HepG2 (cell line): Measurements from ENCODE around the gene PSMA2. TPM values are rescaled to one million over a fixed set of nuclear protein-coding genes. Genes with fewer than 3 reads are reported as not detected.

Experiments used
- DBP ChIP-seq: sonication (generic); formaldehyde crosslinking; IDR thresholded peaks from 2 replicates; pipeline ENCODE4 v1.4.0; 2020; ENCODE audit warnings: missing genetic modification reagents; ENCODE audit errors: not compliant biosample characterization
- JDP2 ChIP-seq: sonication (generic); formaldehyde crosslinking; IDR thresholded peaks from 2 replicates; pipeline ENCODE4 v1.8.1; 2022; ENCODE audit warnings: missing genetic modification reagents, borderline replicate concordance
- NFKBIZ ChIP-seq: IDR thresholded peaks from 2 replicates; pipeline ENCODE4 v1.6.1; 2018; ENCODE audit warnings: missing genetic modification reagents, missing compliant biosample characterization
- RAD51 ChIP-seq: fragments of 450-650 bp; IDR thresholded peaks from 2 replicates; pipeline ENCODE4 v1.6.1; 2016; ENCODE audit warnings: borderline replicate concordance
- RBM22 ChIP-seq: fragments of 200-400 bp; formaldehyde crosslinking; optimal IDR thresholded peaks from 2 replicates; pipeline ENCODE3; 2017; ENCODE audit warnings: mild to moderate bottlenecking, low read length, moderate library complexity
- SRSF9 ChIP-seq: fragments of 200-400 bp; formaldehyde crosslinking; IDR thresholded peaks from 2 replicates; pipeline ENCODE4 v1.6.1; 2018; ENCODE audit warnings: borderline replicate concordance, mild to moderate bottlenecking, low read depth, low read length; ENCODE audit not compliant: insufficient read depth, poor library complexity, severe bottlenecking
- ZMYM2 ChIP-seq: sonication (generic); formaldehyde crosslinking; IDR thresholded peaks from 2 replicates; pipeline ENCODE4 v1.8.0; 2022; ENCODE audit warnings: mild to moderate bottlenecking, missing genetic modification reagents
- ZNF556 ChIP-seq: sonication (generic); formaldehyde crosslinking; IDR thresholded peaks from 2 replicates; pipeline ENCODE4 v1.4.0; 2020; ENCODE audit warnings: mild to moderate bottlenecking, missing genetic modification reagents, borderline replicate concordance
- ZNF589 ChIP-seq: sonication (generic); formaldehyde crosslinking; conservative IDR thresholded peaks from 2 replicates; pipeline ENCODE4 v1.8.0; 2022; ENCODE audit warnings: mild to moderate bottlenecking, moderate library complexity, missing genetic modification reagents
- polyA plus RNA-seq, 8 experiments: library from polyadenylated mRNA; depleted of rRNA in 3 of 8; stranded (reverse) in 7 of 8; unstranded in 1 of 8; fragments of >200 nt; fragmentation: Illumina TruSeq in 4 of 8; extraction: Trizol in 4 of 8; gene quantifications; 2 replicates each; pipeline versions ENCODE4 v1.2.1 to v1.2.3, GENCODE V29; 2011 to 2016; ENCODE audit warnings: low read depth in 4 of 8, missing spikeins in 1 of 8, mixed read lengths in 1 of 8; ENCODE audit not compliant: insufficient read depth in 1 of 8
- total RNA-seq, 5 experiments: library from RNA; depleted of rRNA; stranded (reverse); fragments of >200 nt; fragmentation: Illumina TruSeq; extraction: Trizol; gene quantifications; 2 replicates each; pipeline ENCODE4 v1.2.3, GENCODE V29; 2016; ENCODE audit warnings: low read depth in 1 of 5
- TF ChIP-seq, protein P1 (sequence below): sonication (generic); formaldehyde crosslinking; IDR thresholded peaks from 2 replicates; pipeline ENCODE4 v1.9.0; 2021; ENCODE audit warnings: mild to moderate bottlenecking, missing genetic modification reagents
- TF ChIP-seq, protein P2 (sequence below): sonication (generic); formaldehyde crosslinking; IDR thresholded peaks from 2 replicates; pipeline ENCODE4 v1.5.0; 2020; ENCODE audit warnings: missing genetic modification reagents
- TF ChIP-seq, protein P3 (sequence below): sonication (generic); formaldehyde crosslinking; IDR thresholded peaks from 2 replicates; pipeline ENCODE4; 2020; ENCODE audit warnings: missing genetic modification reagents, mild to moderate bottlenecking, borderline replicate concordance

The PSMA2 gene
- total and polyA plus RNA-seq, 2 of the 13 experiments (the other 11 are each of a cell fraction or from before 2014, with no cell fraction given) = 125 to 266 TPM

DNA sequence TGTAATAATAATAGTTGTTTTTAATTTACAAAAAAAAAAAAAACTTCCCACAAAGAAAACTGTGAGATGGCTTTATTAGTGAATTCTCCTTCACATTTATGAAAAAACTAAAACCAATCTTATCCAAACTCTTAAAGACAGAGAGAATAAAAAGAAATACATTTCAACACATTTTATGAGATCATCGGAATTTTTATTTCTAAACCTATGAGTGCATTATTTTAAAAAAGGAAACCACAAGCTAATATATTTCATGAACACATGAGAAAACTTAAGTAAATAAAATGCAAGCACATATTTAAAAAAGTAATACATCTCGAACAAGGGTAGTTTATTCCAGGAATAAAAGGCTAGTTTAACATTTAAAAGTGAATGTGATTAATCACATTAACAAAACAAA lies 51.6 kb downstream of the PSMA2 start (continued):
- TF ChIP-seq, protein P1, sequence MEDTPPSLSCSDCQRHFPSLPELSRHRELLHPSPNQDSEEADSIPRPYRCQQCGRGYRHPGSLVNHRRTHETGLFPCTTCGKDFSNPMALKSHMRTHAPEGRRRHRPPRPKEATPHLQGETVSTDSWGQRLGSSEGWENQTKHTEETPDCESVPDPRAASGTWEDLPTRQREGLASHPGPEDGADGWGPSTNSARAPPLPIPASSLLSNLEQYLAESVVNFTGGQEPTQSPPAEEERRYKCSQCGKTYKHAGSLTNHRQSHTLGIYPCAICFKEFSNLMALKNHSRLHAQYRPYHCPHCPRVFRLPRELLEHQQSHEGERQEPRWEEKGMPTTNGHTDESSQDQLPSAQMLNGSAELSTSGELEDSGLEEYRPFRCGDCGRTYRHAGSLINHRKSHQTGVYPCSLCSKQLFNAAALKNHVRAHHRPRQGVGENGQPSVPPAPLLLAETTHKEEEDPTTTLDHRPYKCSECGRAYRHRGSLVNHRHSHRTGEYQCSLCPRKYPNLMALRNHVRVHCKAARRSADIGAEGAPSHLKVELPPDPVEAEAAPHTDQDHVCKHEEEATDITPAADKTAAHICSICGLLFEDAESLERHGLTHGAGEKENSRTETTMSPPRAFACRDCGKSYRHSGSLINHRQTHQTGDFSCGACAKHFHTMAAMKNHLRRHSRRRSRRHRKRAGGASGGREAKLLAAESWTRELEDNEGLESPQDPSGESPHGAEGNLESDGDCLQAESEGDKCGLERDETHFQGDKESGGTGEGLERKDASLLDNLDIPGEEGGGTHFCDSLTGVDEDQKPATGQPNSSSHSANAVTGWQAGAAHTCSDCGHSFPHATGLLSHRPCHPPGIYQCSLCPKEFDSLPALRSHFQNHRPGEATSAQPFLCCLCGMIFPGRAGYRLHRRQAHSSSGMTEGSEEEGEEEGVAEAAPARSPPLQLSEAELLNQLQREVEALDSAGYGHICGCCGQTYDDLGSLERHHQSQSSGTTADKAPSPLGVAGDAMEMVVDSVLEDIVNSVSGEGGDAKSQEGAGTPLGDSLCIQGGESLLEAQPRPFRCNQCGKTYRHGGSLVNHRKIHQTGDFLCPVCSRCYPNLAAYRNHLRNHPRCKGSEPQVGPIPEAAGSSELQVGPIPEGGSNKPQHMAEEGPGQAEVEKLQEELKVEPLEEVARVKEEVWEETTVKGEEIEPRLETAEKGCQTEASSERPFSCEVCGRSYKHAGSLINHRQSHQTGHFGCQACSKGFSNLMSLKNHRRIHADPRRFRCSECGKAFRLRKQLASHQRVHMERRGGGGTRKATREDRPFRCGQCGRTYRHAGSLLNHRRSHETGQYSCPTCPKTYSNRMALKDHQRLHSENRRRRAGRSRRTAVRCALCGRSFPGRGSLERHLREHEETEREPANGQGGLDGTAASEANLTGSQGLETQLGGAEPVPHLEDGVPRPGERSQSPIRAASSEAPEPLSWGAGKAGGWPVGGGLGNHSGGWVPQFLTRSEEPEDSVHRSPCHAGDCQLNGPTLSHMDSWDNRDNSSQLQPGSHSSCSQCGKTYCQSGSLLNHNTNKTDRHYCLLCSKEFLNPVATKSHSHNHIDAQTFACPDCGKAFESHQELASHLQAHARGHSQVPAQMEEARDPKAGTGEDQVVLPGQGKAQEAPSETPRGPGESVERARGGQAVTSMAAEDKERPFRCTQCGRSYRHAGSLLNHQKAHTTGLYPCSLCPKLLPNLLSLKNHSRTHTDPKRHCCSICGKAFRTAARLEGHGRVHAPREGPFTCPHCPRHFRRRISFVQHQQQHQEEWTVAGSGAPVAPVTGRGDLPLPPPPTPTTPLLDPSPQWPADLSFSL (CRISPR knock-in tag) = no peak
- TF ChIP-seq NFKBIZ (no peak), ZNF556 (CRISPR knock-in tag) (no peak), ZMYM2 (CRISPR knock-in tag) (no peak), ZNF589 (CRISPR knock-in tag) (no peak), RAD51 (no peak), RBM22 (no peak), JDP2 (CRISPR knock-in tag) (no peak), SRSF9 (no peak), DBP (no peak)
- TF ChIP-seq, protein P2, sequence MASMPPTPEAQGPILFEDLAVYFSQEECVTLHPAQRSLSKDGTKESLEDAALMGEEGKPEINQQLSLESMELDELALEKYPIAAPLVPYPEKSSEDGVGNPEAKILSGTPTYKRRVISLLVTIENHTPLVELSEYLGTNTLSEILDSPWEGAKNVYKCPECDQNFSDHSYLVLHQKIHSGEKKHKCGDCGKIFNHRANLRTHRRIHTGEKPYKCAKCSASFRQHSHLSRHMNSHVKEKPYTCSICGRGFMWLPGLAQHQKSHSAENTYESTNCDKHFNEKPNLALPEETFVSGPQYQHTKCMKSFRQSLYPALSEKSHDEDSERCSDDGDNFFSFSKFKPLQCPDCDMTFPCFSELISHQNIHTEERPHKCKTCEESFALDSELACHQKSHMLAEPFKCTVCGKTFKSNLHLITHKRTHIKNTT (CRISPR knock-in tag) = no peak
- TF ChIP-seq, protein P3, sequence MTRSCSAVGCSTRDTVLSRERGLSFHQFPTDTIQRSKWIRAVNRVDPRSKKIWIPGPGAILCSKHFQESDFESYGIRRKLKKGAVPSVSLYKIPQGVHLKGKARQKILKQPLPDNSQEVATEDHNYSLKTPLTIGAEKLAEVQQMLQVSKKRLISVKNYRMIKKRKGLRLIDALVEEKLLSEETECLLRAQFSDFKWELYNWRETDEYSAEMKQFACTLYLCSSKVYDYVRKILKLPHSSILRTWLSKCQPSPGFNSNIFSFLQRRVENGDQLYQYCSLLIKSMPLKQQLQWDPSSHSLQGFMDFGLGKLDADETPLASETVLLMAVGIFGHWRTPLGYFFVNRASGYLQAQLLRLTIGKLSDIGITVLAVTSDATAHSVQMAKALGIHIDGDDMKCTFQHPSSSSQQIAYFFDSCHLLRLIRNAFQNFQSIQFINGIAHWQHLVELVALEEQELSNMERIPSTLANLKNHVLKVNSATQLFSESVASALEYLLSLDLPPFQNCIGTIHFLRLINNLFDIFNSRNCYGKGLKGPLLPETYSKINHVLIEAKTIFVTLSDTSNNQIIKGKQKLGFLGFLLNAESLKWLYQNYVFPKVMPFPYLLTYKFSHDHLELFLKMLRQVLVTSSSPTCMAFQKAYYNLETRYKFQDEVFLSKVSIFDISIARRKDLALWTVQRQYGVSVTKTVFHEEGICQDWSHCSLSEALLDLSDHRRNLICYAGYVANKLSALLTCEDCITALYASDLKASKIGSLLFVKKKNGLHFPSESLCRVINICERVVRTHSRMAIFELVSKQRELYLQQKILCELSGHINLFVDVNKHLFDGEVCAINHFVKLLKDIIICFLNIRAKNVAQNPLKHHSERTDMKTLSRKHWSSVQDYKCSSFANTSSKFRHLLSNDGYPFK (CRISPR knock-in tag) = no peak
